IMR-90 (cell line): Measurements from ENCODE around the gene DGKD.

Experiments
- POLR2A ChIP-seq: IDR thresholded peaks from 2 replicates; pipeline ENCODE4 v1.6.1; 2012; ENCODE audit warnings: mild to moderate bottlenecking, low read depth, low read length
- RCOR1 ChIP-seq: IDR thresholded peaks from 2 replicates; pipeline ENCODE4 v1.6.1; 2012; ENCODE audit warnings: mild to moderate bottlenecking, low read length, improper control_type of control experiment; ENCODE audit not compliant: insufficient replicate concordance
- TF ChIP-seq, protein P1 (sequence below): conservative IDR thresholded peaks from 2 replicates; pipeline ENCODE4 v1.5.1; 2012; ENCODE audit warnings: mild to moderate bottlenecking, low read depth, low read length, improper control_type of control experiment
- TF ChIP-seq, protein P2 (sequence below): fragments of 150-350 bp; IDR thresholded peaks from 2 replicates; pipeline ENCODE4 v1.6.1; 2017; ENCODE audit warnings: mild to moderate bottlenecking, antibody characterized with exemption, low read length, low read depth

DNA sequence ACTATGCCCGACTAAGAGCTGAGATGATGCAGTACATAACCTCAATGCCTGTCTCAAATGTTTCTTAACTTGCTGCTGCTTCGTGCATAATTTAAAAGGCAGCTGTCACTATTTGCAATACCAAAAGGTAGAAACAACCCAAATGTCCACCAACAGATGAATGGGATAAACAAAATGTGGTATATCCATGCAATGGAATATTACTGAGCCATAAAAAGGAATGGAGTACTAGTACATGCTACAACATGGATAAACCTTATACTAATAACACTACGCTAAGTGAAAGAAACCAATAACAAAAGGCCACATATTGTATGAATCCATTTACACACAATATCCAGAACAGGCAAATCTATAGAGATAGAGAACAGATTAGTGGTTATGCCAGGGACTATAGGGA lies 13.0 kb upstream of the DGKD start:
- TF ChIP-seq, protein P1, sequence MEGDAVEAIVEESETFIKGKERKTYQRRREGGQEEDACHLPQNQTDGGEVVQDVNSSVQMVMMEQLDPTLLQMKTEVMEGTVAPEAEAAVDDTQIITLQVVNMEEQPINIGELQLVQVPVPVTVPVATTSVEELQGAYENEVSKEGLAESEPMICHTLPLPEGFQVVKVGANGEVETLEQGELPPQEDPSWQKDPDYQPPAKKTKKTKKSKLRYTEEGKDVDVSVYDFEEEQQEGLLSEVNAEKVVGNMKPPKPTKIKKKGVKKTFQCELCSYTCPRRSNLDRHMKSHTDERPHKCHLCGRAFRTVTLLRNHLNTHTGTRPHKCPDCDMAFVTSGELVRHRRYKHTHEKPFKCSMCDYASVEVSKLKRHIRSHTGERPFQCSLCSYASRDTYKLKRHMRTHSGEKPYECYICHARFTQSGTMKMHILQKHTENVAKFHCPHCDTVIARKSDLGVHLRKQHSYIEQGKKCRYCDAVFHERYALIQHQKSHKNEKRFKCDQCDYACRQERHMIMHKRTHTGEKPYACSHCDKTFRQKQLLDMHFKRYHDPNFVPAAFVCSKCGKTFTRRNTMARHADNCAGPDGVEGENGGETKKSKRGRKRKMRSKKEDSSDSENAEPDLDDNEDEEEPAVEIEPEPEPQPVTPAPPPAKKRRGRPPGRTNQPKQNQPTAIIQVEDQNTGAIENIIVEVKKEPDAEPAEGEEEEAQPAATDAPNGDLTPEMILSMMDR = no peak
- TF ChIP-seq POLR2A = no peak
- TF ChIP-seq, protein P2, sequence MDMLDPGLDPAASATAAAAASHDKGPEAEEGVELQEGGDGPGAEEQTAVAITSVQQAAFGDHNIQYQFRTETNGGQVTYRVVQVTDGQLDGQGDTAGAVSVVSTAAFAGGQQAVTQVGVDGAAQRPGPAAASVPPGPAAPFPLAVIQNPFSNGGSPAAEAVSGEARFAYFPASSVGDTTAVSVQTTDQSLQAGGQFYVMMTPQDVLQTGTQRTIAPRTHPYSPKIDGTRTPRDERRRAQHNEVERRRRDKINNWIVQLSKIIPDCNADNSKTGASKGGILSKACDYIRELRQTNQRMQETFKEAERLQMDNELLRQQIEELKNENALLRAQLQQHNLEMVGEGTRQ = no peak
- TF ChIP-seq RCOR1 = no peak
